ENCODE data around the gene SCARB1. TPM values are rescaled to one million over a fixed set of nuclear protein-coding genes. Genes with fewer than 3 reads are reported as not detected.

SCARB1 gene
- total RNA-seq, 1 donor from 2014 or later, result 25.8 TPM

- H3K9me3 Mint-ChIP-seq, result no peaks in the 10 kb centered on the region
- DNase-seq (ENCODE audit: low spot score), result no peak
- intact Hi-C loops (cut with micrococcal nuclease), result no loop called here
These were observed 82.6 kb downstream of the SCARB1 start for GRCh38 chr12:124780752-124781685.

GRCh38 chr12:124780336-124780735 lies 83.3 kb downstream of the SCARB1 start:
- Mint-ChIP-seq H3K27me3 (ENCODE audit: low read depth) (no peaks in the 10 kb centered on the region), H3K36me3 (ENCODE audit: low read depth) (peaks cover 6% of the 10 kb centered on the region), H3K4me3 (ENCODE audit: low read depth) (no peak overlapping the region), H3K4me1 (ENCODE audit: low read depth) (peaks cover 10% of the 10 kb centered on the region), H3K9me3 (peaks cover 5% of the 10 kb centered on the region), H3K27ac (no peak overlapping the region)
- intact Hi-C loops (cut with micrococcal nuclease), result no loop called here
- no peak for DNase-seq (ENCODE audit: low spot score)

More at GRCh38 chr12:124780752-124781685, 82.6 kb downstream of the SCARB1 start:
- peaks cover 5% of the 10 kb centered on the region for H3K4me1 Mint-ChIP-seq (ENCODE audit: low read depth)
- H3K27ac Mint-ChIP-seq, result no peak overlapping the region
- no peaks in the 10 kb centered on the region for H3K27me3 Mint-ChIP-seq (ENCODE audit: low read depth)
- peaks cover 5% of the 10 kb centered on the region for H3K36me3 Mint-ChIP-seq (ENCODE audit: low read depth)
- no peak overlapping the region for H3K4me3 Mint-ChIP-seq (ENCODE audit: low read depth)

DNA sequence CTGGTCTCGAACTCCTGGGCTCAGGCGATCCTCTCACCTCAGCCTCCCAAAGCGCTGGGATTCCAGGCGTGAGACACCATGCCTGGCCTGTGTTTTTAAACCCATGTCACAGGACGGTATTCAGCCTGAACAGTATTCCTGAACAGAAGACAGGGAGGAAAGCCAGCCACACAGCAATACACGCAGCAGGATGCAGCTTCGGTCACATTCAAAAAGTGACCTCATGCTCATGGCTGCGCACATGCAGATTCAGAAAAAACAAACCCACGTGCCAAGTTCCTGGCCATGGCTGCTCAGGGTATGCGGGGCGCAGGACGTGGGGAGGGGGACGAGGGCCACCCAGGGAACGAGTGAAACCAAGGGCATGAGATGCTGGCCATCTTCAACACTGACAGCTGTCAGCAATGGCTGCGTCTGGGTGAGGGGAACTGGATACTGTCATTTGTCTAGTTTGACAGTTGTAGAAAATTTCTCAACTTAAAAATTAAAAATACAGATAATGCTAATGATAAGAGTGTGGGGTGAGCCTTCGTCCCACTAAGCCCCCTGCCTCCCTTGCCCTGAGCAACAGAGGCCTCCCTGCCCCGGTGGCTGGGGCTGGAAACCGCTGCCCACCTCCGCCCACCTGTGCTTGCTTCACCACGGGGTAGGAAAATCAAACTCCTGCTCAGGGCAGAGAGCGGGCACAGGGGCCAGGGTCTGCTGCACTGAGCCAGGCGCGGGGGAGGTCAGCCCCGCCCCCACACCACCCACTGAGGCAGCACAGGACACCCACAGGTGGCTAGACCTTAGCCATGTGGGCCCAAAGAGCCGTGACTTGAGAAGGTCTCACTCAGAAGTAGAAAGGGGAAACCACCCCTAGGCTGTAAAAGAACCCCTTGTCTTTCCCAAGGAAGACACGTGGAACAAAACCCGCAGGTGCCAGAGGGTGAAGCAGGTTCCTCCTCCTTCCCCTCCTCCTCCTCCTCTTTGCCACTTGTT lies 84.2 kb downstream of the SCARB1 start:
- no peak overlapping the region for H3K27ac Mint-ChIP-seq
- intact Hi-C loops (cut with micrococcal nuclease), result no loop called here
- H3K4me3 Mint-ChIP-seq (ENCODE audit: low read depth), result no peak overlapping the region

DNA sequence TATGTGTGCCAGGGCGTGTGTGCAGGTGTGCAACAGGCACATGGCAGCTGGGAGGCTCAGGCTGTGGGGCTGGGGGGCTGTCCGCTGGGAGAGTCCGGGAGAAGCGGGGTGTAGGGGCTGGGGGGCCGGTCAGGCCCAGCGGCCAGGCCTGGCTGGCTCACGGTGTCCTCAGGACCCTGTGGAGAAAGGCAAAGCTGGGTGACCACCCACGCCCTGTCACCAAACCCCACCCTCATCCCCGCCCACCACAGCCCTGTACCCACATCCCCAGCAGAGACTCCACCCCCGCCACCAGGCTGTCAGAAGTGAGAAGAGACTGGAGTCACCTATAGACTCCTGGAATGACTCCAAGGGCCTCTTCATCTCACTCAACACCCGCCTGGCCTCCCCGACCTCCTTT lies 85.3 kb downstream of the SCARB1 start:
- intact Hi-C loops (cut with micrococcal nuclease), result no loop called here
- Mint-ChIP-seq H3K4me3 (ENCODE audit: low read depth) (no peak overlapping the region), H3K9me3 (peaks cover 8% of the 10 kb centered on the region), H3K36me3 (ENCODE audit: low read depth) (peaks cover 10% of the 10 kb centered on the region), H3K4me1 (ENCODE audit: low read depth) (peaks cover 24% of the 10 kb centered on the region), H3K27ac (no peak overlapping the region), H3K27me3 (ENCODE audit: low read depth) (no peaks in the 10 kb centered on the region)
- no peak for DNase-seq (ENCODE audit: low spot score)

More for the DNA sequence above, 84.2 kb downstream of the SCARB1 start:
- Mint-ChIP-seq H3K9me3 (peaks cover 8% of the 10 kb centered on the region), H3K36me3 (ENCODE audit: low read depth) (peaks cover 10% of the 10 kb centered on the region), H3K4me1 (ENCODE audit: low read depth) (peaks cover 17% of the 10 kb centered on the region), H3K27me3 (ENCODE audit: low read depth) (no peaks in the 10 kb centered on the region)
- DNase-seq (ENCODE audit: low spot score), result no peak

GRCh38 chr12:124777399-124778372 lies 86.0 kb downstream of the SCARB1 start:
- Mint-ChIP-seq H3K4me3 (ENCODE audit: low read depth) (no peak overlapping the region), H3K36me3 (ENCODE audit: low read depth) (peaks cover 10% of the 10 kb centered on the region), H3K27ac (no peak overlapping the region), H3K4me1 (ENCODE audit: low read depth) (peaks cover 26% of the 10 kb centered on the region), H3K27me3 (ENCODE audit: low read depth) (peaks cover under 1% of the 10 kb centered on the region), H3K9me3 (peaks cover 8% of the 10 kb centered on the region)
- no peak for DNase-seq (ENCODE audit: low spot score)
- intact Hi-C loops (cut with micrococcal nuclease), result no loop called here

DNA sequence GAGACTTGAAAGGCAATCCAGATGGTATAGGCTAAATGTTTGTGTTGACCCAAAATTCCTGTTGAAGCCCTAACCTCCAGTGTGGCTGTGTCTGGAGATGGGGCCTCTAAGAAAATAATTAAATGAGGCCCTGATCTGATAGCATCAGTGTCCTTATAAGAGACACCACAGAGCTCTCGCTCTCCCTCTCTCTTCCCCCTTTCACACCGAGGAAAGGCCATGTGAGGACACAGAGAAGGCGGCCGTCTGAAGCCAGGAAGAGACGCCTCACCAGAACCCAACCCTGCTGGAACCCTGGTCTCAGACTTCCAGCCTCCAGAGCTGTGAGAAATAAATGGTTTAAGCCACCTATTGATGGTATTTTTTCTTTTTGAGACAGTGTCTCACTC lies 87.5 kb downstream of the SCARB1 start:
- no peak overlapping the region for H3K27ac Mint-ChIP-seq
- H3K4me3 Mint-ChIP-seq (ENCODE audit: low read depth), result no peak overlapping the region
- H3K9me3 Mint-ChIP-seq, result peaks cover 8% of the 10 kb centered on the region
- intact Hi-C loops (cut with micrococcal nuclease), result no loop called here
- H3K27me3 Mint-ChIP-seq (ENCODE audit: low read depth), result peaks cover 10% of the 10 kb centered on the region
- DNase-seq (ENCODE audit: low spot score), result no peak
- H3K36me3 Mint-ChIP-seq (ENCODE audit: low read depth), result peaks cover 10% of the 10 kb centered on the region
- peaks cover 30% of the 10 kb centered on the region for H3K4me1 Mint-ChIP-seq (ENCODE audit: low read depth)

DNA sequence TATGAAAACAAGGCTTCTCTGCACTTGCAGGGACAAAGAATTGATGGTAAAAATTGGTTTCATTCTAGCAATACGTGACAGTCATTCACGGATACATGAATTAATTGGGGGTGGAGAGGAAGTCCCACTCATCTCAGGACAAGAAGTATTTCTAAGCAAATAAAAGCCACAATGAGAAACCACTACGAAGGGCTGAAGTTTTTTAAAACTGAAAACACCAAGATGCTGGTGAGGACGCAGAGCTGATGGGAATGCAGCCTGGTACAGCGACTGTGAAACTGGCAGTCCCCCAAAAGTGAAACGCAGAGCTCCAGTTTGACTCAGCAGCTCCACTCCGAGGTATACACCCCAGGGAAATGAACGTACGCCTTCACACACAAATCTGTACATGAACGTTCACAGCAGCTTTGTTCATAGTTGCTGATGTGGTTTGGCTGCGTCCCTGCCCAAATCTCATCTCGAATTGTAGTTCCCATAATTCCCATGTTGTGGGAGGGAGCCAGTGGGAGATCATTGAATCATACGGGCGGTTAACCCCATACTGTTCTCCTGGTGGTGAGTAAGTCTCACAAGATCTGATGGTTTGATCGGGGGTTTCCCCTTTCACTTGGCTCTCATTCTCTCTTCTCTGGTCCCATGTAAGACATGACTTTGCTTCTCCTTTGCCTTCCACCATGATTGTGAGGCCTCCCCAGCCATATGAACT lies 89.0 kb downstream of the SCARB1 start:
- H3K4me1 Mint-ChIP-seq (ENCODE audit: low read depth), result peaks cover 30% of the 10 kb centered on the region
- H3K9me3 Mint-ChIP-seq, result peaks cover 8% of the 10 kb centered on the region
- H3K27me3 Mint-ChIP-seq (ENCODE audit: low read depth), result peaks cover 19% of the 10 kb centered on the region
- H3K4me3 Mint-ChIP-seq (ENCODE audit: low read depth), result peak overlapping the region; percentile 53
- peak overlapping the region; percentile 75 for H3K27ac Mint-ChIP-seq
- peak; percentile 77 for DNase-seq (ENCODE audit: low spot score)
- peaks cover 10% of the 10 kb centered on the region for H3K36me3 Mint-ChIP-seq (ENCODE audit: low read depth)
- intact Hi-C loops (cut with micrococcal nuclease), result loop anchor here (1.0 to 5.0 kb wide), 13 partner anchors 22 to 1057 kb away; partner anchors contain the start of genes NCOR2 and SCARB1

- DNase-seq (ENCODE audit: low spot score), result no peak
- H3K4me1 Mint-ChIP-seq (ENCODE audit: low read depth), result peaks cover 30% of the 10 kb centered on the region
- H3K27me3 Mint-ChIP-seq (ENCODE audit: low read depth), result peaks cover 23% of the 10 kb centered on the region
- intact Hi-C loops (cut with micrococcal nuclease), result loop anchor here (1.0 to 5.0 kb wide), 13 partner anchors 22 to 1057 kb away; partner anchors contain the start of genes NCOR2 and SCARB1
- peak overlapping the region; percentile 75 for H3K27ac Mint-ChIP-seq
- peak overlapping the region; percentile 53 for H3K4me3 Mint-ChIP-seq (ENCODE audit: low read depth)
- H3K36me3 Mint-ChIP-seq (ENCODE audit: low read depth), result peaks cover 10% of the 10 kb centered on the region
- H3K9me3 Mint-ChIP-seq, result peaks cover 8% of the 10 kb centered on the region
These were observed 89.6 kb downstream of the SCARB1 start for GRCh38 chr12:124774054-124774461.

- Mint-ChIP-seq H3K4me3 (ENCODE audit: low read depth) (no peak overlapping the region), H3K27ac (no peak overlapping the region), H3K36me3 (ENCODE audit: low read depth) (peaks cover 10% of the 10 kb centered on the region), H3K27me3 (ENCODE audit: low read depth) (peaks cover 25% of the 10 kb centered on the region), H3K4me1 (ENCODE audit: low read depth) (peaks cover 28% of the 10 kb centered on the region), H3K9me3 (peaks cover 8% of the 10 kb centered on the region)
- intact Hi-C loops (cut with micrococcal nuclease), result loop anchor here (5.0 kb wide), 4 partner anchors 90 to 1055 kb away; no protein-coding TSS in a partner anchor
- DNase-seq (ENCODE audit: low spot score), result no peak
These were observed 91.1 kb downstream of the SCARB1 start for GRCh38 chr12:124772289-124773170.

DNA sequence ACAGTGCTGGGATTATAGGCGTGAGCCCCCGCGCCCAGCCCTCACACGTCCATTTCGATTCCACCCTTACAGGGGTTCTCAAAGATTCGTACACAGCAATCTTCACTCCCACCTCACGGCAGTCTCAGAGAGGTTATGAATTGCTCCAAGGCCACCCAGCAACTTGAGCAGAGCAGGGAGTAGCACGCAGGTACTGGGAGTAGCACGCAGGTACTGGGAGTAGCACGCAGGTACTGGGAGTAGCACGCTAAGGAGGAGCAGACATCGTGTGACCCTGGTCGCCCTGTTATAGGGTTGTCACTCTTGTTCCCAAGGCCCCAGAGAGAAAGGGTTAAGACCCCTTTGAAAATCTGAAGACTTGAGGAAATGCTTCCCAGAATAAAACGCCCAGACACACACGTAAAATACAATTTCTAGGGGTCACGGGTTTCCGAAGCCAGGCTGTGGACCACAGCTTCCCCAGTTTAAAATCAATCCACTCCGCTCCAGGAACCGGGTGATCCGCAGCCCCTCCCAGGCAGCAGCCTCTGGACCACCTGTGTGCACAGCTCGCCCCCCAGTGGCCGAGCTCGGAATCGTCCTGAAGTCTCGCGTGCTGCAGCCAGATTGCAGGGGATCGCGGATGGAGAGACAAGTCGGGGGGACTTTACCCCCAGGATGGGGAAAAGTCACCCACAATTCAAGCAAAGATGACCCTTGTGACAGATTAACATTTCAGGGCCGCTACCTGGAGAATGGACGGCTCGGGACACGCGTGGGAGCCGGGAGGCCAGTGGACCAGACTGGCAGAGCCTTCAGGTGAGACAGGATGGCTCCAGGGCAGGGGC lies 92.0 kb downstream of the SCARB1 start:
- Mint-ChIP-seq H3K27me3 (ENCODE audit: low read depth) (peaks cover 25% of the 10 kb centered on the region), H3K4me3 (ENCODE audit: low read depth) (no peak overlapping the region), H3K9me3 (peaks cover 8% of the 10 kb centered on the region), H3K36me3 (ENCODE audit: low read depth) (peaks cover 10% of the 10 kb centered on the region), H3K4me1 (ENCODE audit: low read depth) (peaks cover 36% of the 10 kb centered on the region), H3K27ac (no peak overlapping the region)
- intact Hi-C loops (cut with micrococcal nuclease), result loop anchor here (5.0 kb wide), 4 partner anchors 89 to 1054 kb away; no protein-coding TSS in a partner anchor
- peak; percentile 67 for DNase-seq (ENCODE audit: low spot score)
